Measurements from ENCODE around the gene MTCL3.
A peak's percentile ranks its signal among the peaks of the same experiment; 100 is the strongest.

The MTCL3 gene

DNA sequence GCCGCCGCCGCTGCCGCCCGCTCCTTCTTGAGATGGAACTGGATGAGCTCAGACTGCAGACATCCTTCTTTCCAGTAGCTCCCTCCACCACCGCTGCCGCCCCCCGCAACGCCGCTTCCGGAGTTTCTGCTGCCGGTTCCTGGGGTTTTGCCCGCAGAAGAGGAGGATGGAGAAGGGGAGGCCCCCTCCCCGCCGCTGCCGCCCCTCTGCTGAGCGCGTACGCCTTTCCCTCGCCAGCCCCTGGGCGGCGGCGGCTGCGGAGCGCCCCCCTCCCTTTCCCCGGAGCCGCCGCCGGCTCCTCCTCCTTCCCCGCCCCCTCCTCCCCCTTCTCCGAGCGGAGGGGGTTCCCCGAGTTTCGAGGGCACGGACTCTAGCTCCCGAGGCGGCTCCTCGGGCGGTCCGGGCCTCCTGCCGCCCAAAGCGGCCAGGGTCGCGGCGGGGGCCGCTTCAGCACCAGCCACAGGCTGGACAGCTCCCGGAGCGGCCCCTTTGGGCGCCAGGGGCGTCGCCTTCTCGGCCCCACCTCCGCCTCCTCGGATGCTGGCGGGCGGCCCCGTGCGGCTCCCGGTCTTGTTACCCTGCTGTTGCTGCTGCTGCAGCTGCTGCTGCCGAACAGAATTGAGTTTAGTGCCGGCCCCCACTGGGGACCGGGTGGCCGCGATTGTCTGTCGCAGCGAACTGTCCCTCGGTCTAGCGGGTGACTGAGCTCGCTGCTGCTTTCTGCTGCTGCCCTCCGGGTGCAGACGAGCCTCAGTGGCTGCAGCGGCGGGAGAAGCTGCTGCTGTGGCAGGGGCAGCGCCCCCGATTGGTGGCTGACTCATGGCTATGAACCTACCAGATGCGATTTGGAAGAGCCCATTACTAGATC is 3.1 kb downstream of the MTCL3 start:
- no peak for DNase-seq (ENCODE audit: low read depth)

DNA sequence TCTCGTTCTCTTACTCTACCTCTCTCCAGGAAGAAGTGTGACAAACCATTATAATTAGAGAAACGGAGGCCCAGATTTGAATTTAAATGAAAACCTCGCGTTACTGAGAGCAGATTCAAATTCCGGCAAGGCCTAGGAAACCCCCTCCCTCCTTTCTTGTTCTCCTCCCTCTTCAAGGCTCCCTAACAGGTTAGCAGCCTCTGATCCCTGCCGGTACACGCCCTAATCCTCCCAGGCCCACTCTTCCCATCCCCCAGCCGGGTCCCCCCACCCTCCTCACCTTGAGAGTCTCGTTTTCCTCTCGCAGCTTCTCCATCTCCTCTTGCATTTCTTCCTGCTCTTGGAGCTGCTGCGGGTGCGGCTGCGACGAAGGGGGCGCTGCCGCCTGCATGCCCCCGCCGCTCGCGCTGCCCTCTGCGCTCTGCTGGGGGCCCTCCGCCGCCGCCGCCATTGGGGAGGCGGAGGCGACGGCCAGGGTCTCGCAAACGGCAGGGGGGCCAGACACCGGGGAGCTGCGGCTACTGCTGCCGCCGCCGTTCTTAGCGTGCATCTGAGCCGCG is 3.8 kb downstream of the MTCL3 start:
- TF ChIP-seq, protein P1, sequence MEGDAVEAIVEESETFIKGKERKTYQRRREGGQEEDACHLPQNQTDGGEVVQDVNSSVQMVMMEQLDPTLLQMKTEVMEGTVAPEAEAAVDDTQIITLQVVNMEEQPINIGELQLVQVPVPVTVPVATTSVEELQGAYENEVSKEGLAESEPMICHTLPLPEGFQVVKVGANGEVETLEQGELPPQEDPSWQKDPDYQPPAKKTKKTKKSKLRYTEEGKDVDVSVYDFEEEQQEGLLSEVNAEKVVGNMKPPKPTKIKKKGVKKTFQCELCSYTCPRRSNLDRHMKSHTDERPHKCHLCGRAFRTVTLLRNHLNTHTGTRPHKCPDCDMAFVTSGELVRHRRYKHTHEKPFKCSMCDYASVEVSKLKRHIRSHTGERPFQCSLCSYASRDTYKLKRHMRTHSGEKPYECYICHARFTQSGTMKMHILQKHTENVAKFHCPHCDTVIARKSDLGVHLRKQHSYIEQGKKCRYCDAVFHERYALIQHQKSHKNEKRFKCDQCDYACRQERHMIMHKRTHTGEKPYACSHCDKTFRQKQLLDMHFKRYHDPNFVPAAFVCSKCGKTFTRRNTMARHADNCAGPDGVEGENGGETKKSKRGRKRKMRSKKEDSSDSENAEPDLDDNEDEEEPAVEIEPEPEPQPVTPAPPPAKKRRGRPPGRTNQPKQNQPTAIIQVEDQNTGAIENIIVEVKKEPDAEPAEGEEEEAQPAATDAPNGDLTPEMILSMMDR (conservative IDR thresholded peaks at IDR 0.05; ENCODE audit: low read depth, low read length): peak; percentile 22
- DNase-seq (ENCODE audit: low read depth): no peak

More for the DNA sequence above, 3.1 kb downstream of the MTCL3 start:
- H3K4me3 ChIP-seq (ENCODE audit: low read length): peak overlapping the region; percentile 71
- TF ChIP-seq, protein P1 (conservative IDR thresholded peaks at IDR 0.05; ENCODE audit: low read depth, low read length): no peak

DNA sequence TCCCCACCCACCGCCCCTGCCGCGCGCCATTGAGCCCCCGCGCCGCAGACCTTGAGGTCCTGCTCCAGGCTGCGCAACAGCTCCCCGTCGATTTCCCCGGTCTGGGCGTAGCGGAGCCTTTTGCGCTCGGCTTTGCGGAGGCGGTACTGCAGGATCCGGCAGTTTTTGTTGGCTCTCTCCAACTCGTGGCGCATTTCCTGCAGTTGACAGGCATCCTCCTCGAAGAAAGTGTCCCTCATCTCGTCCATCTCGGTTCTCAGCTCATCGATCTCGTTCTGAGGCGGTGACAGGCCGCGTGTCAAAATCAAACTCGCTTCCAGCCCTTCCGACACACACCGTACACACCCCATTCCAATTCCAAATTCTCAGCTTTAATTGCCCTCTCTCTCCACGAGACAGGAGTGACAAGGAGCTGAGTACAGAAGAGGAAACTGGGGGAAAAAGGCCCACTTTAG is 4.3 kb downstream of the MTCL3 start:
- H3K4me3 ChIP-seq (ENCODE audit: low read length): peak overlapping the region; percentile 71
- TF ChIP-seq, protein P1 (conservative IDR thresholded peaks at IDR 0.05; ENCODE audit: low read depth, low read length): no peak
- no peak for DNase-seq (ENCODE audit: low read depth)

More for the DNA sequence above, 3.8 kb downstream of the MTCL3 start:
- H3K4me3 ChIP-seq (ENCODE audit: low read length): peak overlapping the region; percentile 71

DNA sequence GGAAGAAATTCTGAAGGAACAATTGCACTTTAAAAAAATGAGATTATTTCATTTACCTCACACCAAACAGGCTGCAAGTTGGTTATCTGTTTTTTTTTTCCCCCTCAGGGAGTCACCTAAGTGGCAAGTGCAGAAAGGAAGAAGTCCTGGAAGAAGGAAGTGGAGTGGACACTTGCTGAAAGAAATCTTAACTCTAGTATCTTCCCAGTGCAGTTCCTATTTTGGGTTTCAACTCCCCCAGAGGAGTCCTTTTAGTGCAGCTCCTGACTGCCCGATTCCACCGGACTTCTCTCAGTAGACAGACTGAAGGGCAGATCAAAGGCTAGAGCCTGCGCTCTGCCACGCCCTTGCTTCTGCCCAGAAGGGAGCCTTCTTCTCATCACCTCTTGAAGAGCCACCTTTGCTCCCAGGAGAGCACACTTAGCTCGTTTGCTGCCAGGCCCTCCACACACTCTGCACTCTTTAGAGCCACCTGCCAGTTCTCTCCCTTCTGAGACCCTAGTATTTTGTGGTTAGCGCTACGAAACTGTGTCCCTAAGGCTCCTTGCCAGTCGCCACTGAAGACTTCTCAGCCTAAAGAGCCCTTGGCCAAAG is 4.9 kb downstream of the MTCL3 start:
- no peak for DNase-seq (ENCODE audit: low read depth)
- TF ChIP-seq, protein P1 (conservative IDR thresholded peaks at IDR 0.05; ENCODE audit: low read depth, low read length): no peak
- peak overlapping the region; percentile 71 for H3K4me3 ChIP-seq (ENCODE audit: low read length)

DNA sequence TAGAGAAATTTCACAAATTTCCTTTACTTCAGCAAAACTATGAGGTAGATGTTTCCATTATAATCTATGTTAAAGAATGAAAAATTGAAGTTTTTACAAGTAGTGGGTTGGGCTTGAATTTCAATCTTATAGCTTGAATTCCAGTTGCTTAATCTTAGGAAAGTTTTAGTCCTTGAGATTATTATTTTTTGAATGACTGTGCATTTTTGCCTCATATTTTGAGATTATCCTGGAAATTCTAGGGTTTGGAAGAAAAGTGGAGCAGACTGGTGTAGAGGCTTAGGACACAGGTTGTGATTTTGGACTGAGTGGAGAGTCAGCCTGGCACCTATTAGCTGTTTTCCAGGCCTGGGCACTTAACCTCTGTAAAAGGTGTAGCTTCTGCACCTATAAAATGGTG is 5.7 kb downstream of the MTCL3 start:
- DNase-seq (ENCODE audit: low read depth): no peak
- TF ChIP-seq, protein P1 (conservative IDR thresholded peaks at IDR 0.05; ENCODE audit: low read depth, low read length): no peak

DNA sequence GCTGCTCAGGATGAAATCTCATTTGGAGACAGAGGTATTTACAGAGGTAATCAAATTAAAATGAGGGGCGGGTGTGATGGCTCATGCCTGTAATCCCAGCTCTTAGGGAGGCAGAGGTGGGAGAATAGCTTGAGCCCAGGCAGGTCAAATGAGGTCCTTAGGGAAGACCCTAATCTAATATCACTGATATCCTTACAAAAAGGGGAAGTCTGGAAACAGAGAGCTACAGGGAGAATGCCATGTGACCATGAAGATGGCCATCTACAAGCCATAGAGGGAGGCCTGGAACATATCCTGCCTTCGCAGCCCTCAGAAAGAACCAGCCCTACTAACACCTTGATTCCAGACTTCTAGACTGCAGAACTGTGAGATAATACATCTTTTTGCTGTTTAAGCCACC is 8.3 kb downstream of the MTCL3 start:
- TF ChIP-seq, protein P1 (conservative IDR thresholded peaks at IDR 0.05; ENCODE audit: low read depth, low read length): no peak
- no peak overlapping the region for H3K4me3 ChIP-seq (ENCODE audit: low read length)
- DNase-seq (ENCODE audit: low read depth): no peak

More for the DNA sequence above, 5.7 kb downstream of the MTCL3 start:
- no peak overlapping the region for H3K4me3 ChIP-seq (ENCODE audit: low read length)

All from retinal pigment epithelial cell (primary cell).